Gastrocnemius medialis (tissue), 4 donors: Measurements from ENCODE around the gene VMP1. TPM values are rescaled to one million over a fixed set of nuclear protein-coding genes. Genes with fewer than 3 reads are reported as not detected.

Experiments used
- ATAC-seq, 2 donors: fragments of 150-250 bp; one replicate each; pipeline ENCODE4 v1.9.1; 2016
- DNase-seq, 2 donors: peaks; one replicate each; pipeline ENCODE4 v3.0.0-alpha.2; 2019
- H3K27ac ChIP-seq, 4 donors: fragments of 200-600 bp; sonication (generic); 1 replicate in 1 of 4; 2 replicates in 3 of 4; pipeline ENCODE4 v1.5.1; 2016 to 2018; ENCODE audit warnings: mild to moderate bottlenecking in 2 of 4, moderate library complexity in 1 of 4
- H3K27me3 ChIP-seq, 3 donors: fragments of 200-600 bp; sonication (generic) in 2 of 3; 1 replicate in 1 of 3; 2 replicates in 2 of 3; pipeline versions ENCODE4 v1.5.1 to v1.6.0; 2016 to 2019; ENCODE audit warnings: mild to moderate bottlenecking in 1 of 3, moderate library complexity in 1 of 3
- H3K36me3 ChIP-seq, 2 donors: fragments of 200-600 bp; sonication (generic) in 1 of 2; one replicate each; pipeline ENCODE4 v1.5.1; 2017 to 2018
- H3K4me1 ChIP-seq, 2 donors: fragments of 200-600 bp; sonication (generic) in 1 of 2; one replicate each; pipeline ENCODE4 v1.5.1; 2016 to 2017; ENCODE audit warnings: mild to moderate bottlenecking in 2 of 2
- H3K4me3 ChIP-seq, 4 donors: fragments of 200-600 bp; sonication (generic) in 3 of 4; 1 replicate in 1 of 4; 2 replicates in 3 of 4; pipeline ENCODE4 v1.5.1; 2016 to 2019; ENCODE audit warnings: mild to moderate bottlenecking in 2 of 4
- H3K9me3 ChIP-seq, 3 donors: fragments of 200-600 bp; sonication (generic) in 2 of 3; 1 replicate in 1 of 3; 2 replicates in 2 of 3; pipeline ENCODE4 v1.5.1; 2016 to 2019
- CTCF ChIP-seq, 5 experiments: fragments of 450-650 bp in 3 of 5; fragments of 200-600 bp in 2 of 5; sonication (generic) in 2 of 5; IDR thresholded peaks in 4 of 5; conservative IDR thresholded peaks in 1 of 5; 1 replicate in 4 of 5; 2 replicates in 1 of 5; pipeline ENCODE4 v1.5.1; 2016 to 2019; ENCODE audit warnings: antibody characterized with exemption in 5 of 5, mild to moderate bottlenecking in 3 of 5, moderate library complexity in 3 of 5
- POLR2A ChIP-seq, 2 donors: fragments of 450-650 bp; IDR thresholded peaks; one replicate each; pipeline ENCODE4 v1.6.1; 2017; ENCODE audit warnings: antibody characterized with exemption in 2 of 2, mild to moderate bottlenecking in 2 of 2, moderate library complexity in 2 of 2
- in situ Hi-C, 4 donors: fragments of 200-750 bp; cut with MboI; loops; one replicate each; pipeline versions ENCODE4 v1.15.0 to v1.8.0; 2017; ENCODE audit warnings: low sequenced_read_pairs in 4 of 4
- intact Hi-C: fragments of 100-400 bp; cut with DNase I; formaldehyde crosslinking; loops from one replicate; pipeline ENCODE4 v1.15.1; 2023; ENCODE audit warnings: low total_unique reads
- total RNA-seq, 4 donors: library from RNA; depleted of rRNA; stranded (reverse); fragments of >200 nt; gene quantifications; one replicate each; pipeline versions ENCODE4 v1.1.0 to v1.2.3, GENCODE V29; 2016

VMP1 gene
- total RNA-seq, 4 donors from 2014 or later = 39.2 to 55.0 (median 48.4) TPM

GRCh38 chr17:59767176-59767575, 59.7 kb downstream of the VMP1 start:
- no peak for ATAC-seq
- Histone ChIP-seq H3K4me1 (peaks cover 0 to 4% of the 10 kb centered on the region in 2 donors), H3K4me3 (no peak overlapping the region), H3K36me3 (peaks cover 0 to 7% of the 10 kb centered on the region in 2 donors), H3K27me3 (no peaks in the 10 kb centered on the region), H3K27ac (peak overlapping the region in 1 of 4 donors; percentile 5), H3K9me3 (no peaks in the 10 kb centered on the region)
- TF ChIP-seq CTCF (IDR thresholded peaks at IDR 0.05 in 4 of 5, conservative IDR thresholded peaks at IDR 0.05 in 1 of 5) (no peak), POLR2A (IDR thresholded peaks at IDR 0.05) (no peak)
- no peak for DNase-seq
- in situ Hi-C loops (no loop called here), intact Hi-C loops (no loop called here)

GRCh38 chr17:59769887-59770286, 62.4 kb downstream of the VMP1 start:
- peak in 1 of 2 donors; percentile 19 for ATAC-seq
- intact Hi-C loops (no loop called here), in situ Hi-C loops (no loop called here)

GRCh38 chr17:59771093-59771492, 63.6 kb downstream of the VMP1 start:
- no peak for ATAC-seq

More at GRCh38 chr17:59769887-59770286, 62.4 kb downstream of the VMP1 start:
- Histone ChIP-seq H3K4me3 (no peak overlapping the region), H3K27me3 (no peaks in the 10 kb centered on the region), H3K27ac (peak overlapping the region; percentile 26 to 45 (median 34)), H3K9me3 (no peaks in the 10 kb centered on the region), H3K36me3 (peaks cover 0 to 22% of the 10 kb centered on the region in 2 donors), H3K4me1 (no peaks in the 10 kb centered on the region)
- TF ChIP-seq POLR2A (IDR thresholded peaks at IDR 0.05) (no peak), CTCF (IDR thresholded peaks at IDR 0.05 in 4 of 5, conservative IDR thresholded peaks at IDR 0.05 in 1 of 5) (no peak)
- no peak for DNase-seq

GRCh38 chr17:59775786-59776350, 68.4 kb downstream of the VMP1 start:
- peaks cover 0 to 45% of the 10 kb centered on the region in 2 donors for H3K36me3 ChIP-seq
- in situ Hi-C loops (no loop called here), intact Hi-C loops (no loop called here)
- no peaks in the 10 kb centered on the region for H3K27me3 ChIP-seq
- no peaks in the 10 kb centered on the region for H3K9me3 ChIP-seq
- ATAC-seq = no peak
- TF ChIP-seq POLR2A (IDR thresholded peaks at IDR 0.05) (no peak), CTCF (IDR thresholded peaks at IDR 0.05 in 4 of 5, conservative IDR thresholded peaks at IDR 0.05 in 1 of 5) (no peak)
- H3K27ac ChIP-seq = no peak overlapping the region
- DNase-seq = no peak
- no peaks in the 10 kb centered on the region for H3K4me1 ChIP-seq
- no peak overlapping the region for H3K4me3 ChIP-seq

More at GRCh38 chr17:59771093-59771492, 63.6 kb downstream of the VMP1 start:
- in situ Hi-C loops (no loop called here), intact Hi-C loops (no loop called here)
- TF ChIP-seq CTCF (IDR thresholded peaks at IDR 0.05 in 4 of 5, conservative IDR thresholded peaks at IDR 0.05 in 1 of 5) (no peak), POLR2A (IDR thresholded peaks at IDR 0.05) (no peak)
- Histone ChIP-seq H3K4me1 (no peaks in the 10 kb centered on the region), H3K36me3 (peaks cover 0 to 27% of the 10 kb centered on the region in 2 donors), H3K9me3 (no peaks in the 10 kb centered on the region), H3K27ac (no peak overlapping the region), H3K4me3 (no peak overlapping the region), H3K27me3 (no peaks in the 10 kb centered on the region)
- no peak for DNase-seq

- ATAC-seq (no peak), DNase-seq (no peak)
- in situ Hi-C loops (no loop called here), intact Hi-C loops (no loop called here)
- Histone ChIP-seq H3K36me3 (peaks cover 0 to 45% of the 10 kb centered on the region in 2 donors), H3K27me3 (no peaks in the 10 kb centered on the region), H3K27ac (no peak overlapping the region), H3K4me1 (no peaks in the 10 kb centered on the region), H3K4me3 (no peak overlapping the region), H3K9me3 (no peaks in the 10 kb centered on the region)
- no peak for TF ChIP-seq CTCF (IDR thresholded peaks at IDR 0.05 in 4 of 5, conservative IDR thresholded peaks at IDR 0.05 in 1 of 5)
- TF ChIP-seq POLR2A (IDR thresholded peaks at IDR 0.05) = no peak
These were observed 69.1 kb downstream of the VMP1 start for GRCh38 chr17:59776577-59776976.
